ENCODE measurements around the gene CFAP91.

Gene CFAP91

GRCh38 chr3:119743921-119744320 lies 41.1 kb downstream of the CFAP91 start:
- H3K4me3 ChIP-seq (ENCODE audit: low read length): no peak overlapping the region
- TF ChIP-seq CTCF (conservative IDR thresholded peaks at IDR 0.05; ENCODE audit: low read depth, low read length): no peak

GRCh38 chr3:119745942-119746341 lies 43.1 kb downstream of the CFAP91 start:
- DNase-seq (ENCODE audit: low read depth): no peak
- no peak overlapping the region for H3K4me3 ChIP-seq (ENCODE audit: low read length)
- TF ChIP-seq CTCF (conservative IDR thresholded peaks at IDR 0.05; ENCODE audit: low read depth, low read length): no peak

More at GRCh38 chr3:119743921-119744320, 41.1 kb downstream of the CFAP91 start:
- no peak for DNase-seq (ENCODE audit: low read depth)

- TF ChIP-seq CTCF (conservative IDR thresholded peaks at IDR 0.05; ENCODE audit: low read depth, low read length): no peak
- DNase-seq (ENCODE audit: low read depth): no peak
- H3K4me3 ChIP-seq (ENCODE audit: low read length): no peak overlapping the region
Observed at GRCh38 chr3:119746423-119746822, 43.6 kb downstream of the CFAP91 start.

GRCh38 chr3:119747357-119747756 lies 44.5 kb downstream of the CFAP91 start:
- no peak for DNase-seq (ENCODE audit: low read depth)
- no peak for TF ChIP-seq CTCF (conservative IDR thresholded peaks at IDR 0.05; ENCODE audit: low read depth, low read length)
- no peak overlapping the region for H3K4me3 ChIP-seq (ENCODE audit: low read length)

- no peak for DNase-seq (ENCODE audit: low read depth)
- TF ChIP-seq CTCF (conservative IDR thresholded peaks at IDR 0.05; ENCODE audit: low read depth, low read length): no peak
- no peak overlapping the region for H3K4me3 ChIP-seq (ENCODE audit: low read length)
Observed at GRCh38 chr3:119748991-119749390, 46.2 kb downstream of the CFAP91 start.

GRCh38 chr3:119751423-119751822 lies 48.6 kb downstream of the CFAP91 start:
- no peak for TF ChIP-seq CTCF (conservative IDR thresholded peaks at IDR 0.05; ENCODE audit: low read depth, low read length)
- no peak overlapping the region for H3K4me3 ChIP-seq (ENCODE audit: low read length)
- DNase-seq (ENCODE audit: low read depth): no peak
